ENCODE data around the gene ZNF511. TPM values are rescaled to one million over a fixed set of nuclear protein-coding genes. Genes with fewer than 3 reads are reported as not detected.

The ZNF511 gene
- total and polyA plus RNA-seq, 4 donors, result 13.7 to 31.8 (median 24.2) TPM

- TF ChIP-seq SP1 (IDR thresholded peaks at IDR 0.05) (no peak), EGR1 (IDR thresholded peaks at IDR 0.05; ENCODE audit: low read depth in 2 of 2) (no peak), ATF3 (IDR thresholded peaks at IDR 0.05) (no peak), FOXA1 (IDR thresholded peaks at IDR 0.05) (no peak), RXRA (IDR thresholded peaks at IDR 0.05) (no peak), RAD21 (IDR thresholded peaks at IDR 0.05) (no peak), JUND (IDR thresholded peaks at IDR 0.05) (no peak), YY1 (IDR thresholded peaks at IDR 0.05) (no peak), HNF4A (conservative IDR thresholded peaks at IDR 0.05) (no peak)
- TF ChIP-seq, protein P1, sequence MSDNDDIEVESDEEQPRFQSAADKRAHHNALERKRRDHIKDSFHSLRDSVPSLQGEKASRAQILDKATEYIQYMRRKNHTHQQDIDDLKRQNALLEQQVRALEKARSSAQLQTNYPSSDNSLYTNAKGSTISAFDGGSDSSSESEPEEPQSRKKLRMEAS (IDR thresholded peaks at IDR 0.05), result no peak
- TF ChIP-seq, protein P2, sequence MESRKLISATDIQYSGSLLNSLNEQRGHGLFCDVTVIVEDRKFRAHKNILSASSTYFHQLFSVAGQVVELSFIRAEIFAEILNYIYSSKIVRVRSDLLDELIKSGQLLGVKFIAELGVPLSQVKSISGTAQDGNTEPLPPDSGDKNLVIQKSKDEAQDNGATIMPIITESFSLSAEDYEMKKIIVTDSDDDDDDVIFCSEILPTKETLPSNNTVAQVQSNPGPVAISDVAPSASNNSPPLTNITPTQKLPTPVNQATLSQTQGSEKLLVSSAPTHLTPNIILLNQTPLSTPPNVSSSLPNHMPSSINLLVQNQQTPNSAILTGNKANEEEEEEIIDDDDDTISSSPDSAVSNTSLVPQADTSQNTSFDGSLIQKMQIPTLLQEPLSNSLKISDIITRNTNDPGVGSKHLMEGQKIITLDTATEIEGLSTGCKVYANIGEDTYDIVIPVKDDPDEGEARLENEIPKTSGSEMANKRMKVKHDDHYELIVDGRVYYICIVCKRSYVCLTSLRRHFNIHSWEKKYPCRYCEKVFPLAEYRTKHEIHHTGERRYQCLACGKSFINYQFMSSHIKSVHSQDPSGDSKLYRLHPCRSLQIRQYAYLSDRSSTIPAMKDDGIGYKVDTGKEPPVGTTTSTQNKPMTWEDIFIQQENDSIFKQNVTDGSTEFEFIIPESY (IDR thresholded peaks at IDR 0.05), result no peak
- Histone ChIP-seq H3K4me1 (ENCODE audit: control insufficient read depth in 4 of 4, insufficient read depth in 4 of 4, low read length in 3 of 4) (peaks cover 27 to 88% (median 77%) of the 10 kb centered on the region in 4 donors), H3K9ac (ENCODE audit: low read depth in 1 of 2, low read length in 2 of 2) (no peak overlapping the region), H3K4me3 (ENCODE audit: low read depth in 1 of 3, low read length in 3 of 3) (peak overlapping the region in 2 of 3 donors; percentile 56 to 77), H3K9me3 (ENCODE audit: control insufficient read depth in 4 of 4, low read length in 3 of 4) (no peaks in the 10 kb centered on the region), H3K27ac (ENCODE audit: low read depth in 1 of 2, low read length in 2 of 2) (peak overlapping the region in 1 of 2 donors; percentile 40), H3K27me3 (ENCODE audit: control insufficient read depth in 4 of 4, insufficient read depth in 4 of 4, low read length in 3 of 4) (no peaks in the 10 kb centered on the region), H3K36me3 (ENCODE audit: control insufficient read depth in 4 of 4, insufficient read depth in 3 of 4, low read depth in 1 of 4, low read length in 3 of 4) (peaks cover 0 to 2% (median 0%) of the 10 kb centered on the region in 4 donors)
- WGBS, result over 99% methylated on average over 3 of the region's 3 CpGs
- DNase-seq (ENCODE audit: low spot score), result no peak
Measured at GRCh38 chr10:133355991-133356390, 47.3 kb downstream of the ZNF511 start.

DNA sequence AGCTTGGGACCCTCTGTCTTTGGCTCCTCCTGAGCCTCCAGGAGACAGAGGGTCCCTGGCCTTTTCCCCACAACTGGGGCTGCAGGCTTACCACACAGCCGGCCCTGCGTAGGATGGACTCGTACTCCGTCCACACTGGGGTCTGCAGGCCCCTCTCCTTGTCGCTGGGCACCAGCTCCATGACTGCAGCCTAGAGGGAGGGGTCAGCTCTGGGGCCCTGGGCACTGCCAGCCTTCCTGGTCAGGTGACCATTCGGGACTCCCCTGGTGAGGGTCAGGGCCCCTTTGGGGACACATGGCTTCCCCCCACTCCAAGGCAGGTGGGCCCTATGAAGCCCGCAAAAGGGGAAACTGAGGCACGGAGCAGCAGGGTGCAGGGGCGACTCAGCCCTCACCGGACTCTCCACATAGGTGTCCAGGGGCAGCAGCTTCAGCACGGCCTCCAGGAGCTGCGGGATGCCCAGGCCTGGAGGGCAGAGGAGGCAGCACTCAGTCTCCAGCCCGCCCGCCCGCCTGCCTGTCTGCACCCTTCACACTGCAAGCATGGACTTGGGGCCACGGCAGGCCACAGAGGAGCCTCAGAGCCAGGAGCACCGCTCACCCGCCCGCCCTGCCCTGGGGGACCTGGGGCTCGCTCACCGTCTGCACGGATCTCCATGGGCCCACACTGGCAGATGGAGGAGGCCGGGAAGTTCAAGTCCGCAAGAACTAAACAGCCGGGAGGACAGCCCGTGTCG, 48.0 kb downstream of the ZNF511 start:
- Histone ChIP-seq H3K4me1 (ENCODE audit: control insufficient read depth in 4 of 4, insufficient read depth in 4 of 4, low read length in 3 of 4) (peaks cover 21 to 88% (median 74%) of the 10 kb centered on the region in 4 donors), H3K27me3 (ENCODE audit: control insufficient read depth in 4 of 4, insufficient read depth in 4 of 4, low read length in 3 of 4) (no peaks in the 10 kb centered on the region), H3K9me3 (ENCODE audit: control insufficient read depth in 4 of 4, low read length in 3 of 4) (no peaks in the 10 kb centered on the region), H3K36me3 (ENCODE audit: control insufficient read depth in 4 of 4, insufficient read depth in 3 of 4, low read depth in 1 of 4, low read length in 3 of 4) (peaks cover 0 to 3% (median under 1%) of the 10 kb centered on the region in 4 donors), H3K9ac (ENCODE audit: low read depth in 1 of 2, low read length in 2 of 2) (peak overlapping the region; percentile 42 to 68), H3K27ac (ENCODE audit: low read depth in 1 of 2, low read length in 2 of 2) (peak overlapping the region; percentile 10 to 83), H3K4me3 (ENCODE audit: low read depth in 1 of 3, low read length in 3 of 3) (peak overlapping the region; percentile 56 to 77 (median 64))
- 35% methylated on average over 27 of the region's 27 CpGs for WGBS
- DNase-seq (ENCODE audit: low spot score), result no peak
- TF ChIP-seq FOXA1 (IDR thresholded peaks at IDR 0.05) (no peak), RXRA (IDR thresholded peaks at IDR 0.05) (no peak), FOXA2 (IDR thresholded peaks at IDR 0.05) (no peak), ATF3 (IDR thresholded peaks at IDR 0.05) (no peak), RAD21 (IDR thresholded peaks at IDR 0.05) (no peak), GABPA (IDR thresholded peaks at IDR 0.05 in 1 of 2, conservative IDR thresholded peaks at IDR 0.05 in 1 of 2) (no peak), TAF1 (conservative IDR thresholded peaks at IDR 0.05) (no peak), HNF4G (IDR thresholded peaks at IDR 0.05) (no peak), CTCF (IDR thresholded peaks at IDR 0.05; ENCODE audit: low read depth, low read length, missing input control) (no peak), SP1 (IDR thresholded peaks at IDR 0.05) (no peak), NR2F2 (IDR thresholded peaks at IDR 0.05) (no peak), JUND (IDR thresholded peaks at IDR 0.05) (no peak), EGR1 (IDR thresholded peaks at IDR 0.05; ENCODE audit: low read depth in 2 of 2) (no peak), HNF4A (conservative IDR thresholded peaks at IDR 0.05) (no peak), YY1 (IDR thresholded peaks at IDR 0.05) (no peak)
- TF ChIP-seq, protein P1 (IDR thresholded peaks at IDR 0.05), result no peak
- TF ChIP-seq, protein P2 (IDR thresholded peaks at IDR 0.05), result no peak
- TF ChIP-seq, protein P3, sequence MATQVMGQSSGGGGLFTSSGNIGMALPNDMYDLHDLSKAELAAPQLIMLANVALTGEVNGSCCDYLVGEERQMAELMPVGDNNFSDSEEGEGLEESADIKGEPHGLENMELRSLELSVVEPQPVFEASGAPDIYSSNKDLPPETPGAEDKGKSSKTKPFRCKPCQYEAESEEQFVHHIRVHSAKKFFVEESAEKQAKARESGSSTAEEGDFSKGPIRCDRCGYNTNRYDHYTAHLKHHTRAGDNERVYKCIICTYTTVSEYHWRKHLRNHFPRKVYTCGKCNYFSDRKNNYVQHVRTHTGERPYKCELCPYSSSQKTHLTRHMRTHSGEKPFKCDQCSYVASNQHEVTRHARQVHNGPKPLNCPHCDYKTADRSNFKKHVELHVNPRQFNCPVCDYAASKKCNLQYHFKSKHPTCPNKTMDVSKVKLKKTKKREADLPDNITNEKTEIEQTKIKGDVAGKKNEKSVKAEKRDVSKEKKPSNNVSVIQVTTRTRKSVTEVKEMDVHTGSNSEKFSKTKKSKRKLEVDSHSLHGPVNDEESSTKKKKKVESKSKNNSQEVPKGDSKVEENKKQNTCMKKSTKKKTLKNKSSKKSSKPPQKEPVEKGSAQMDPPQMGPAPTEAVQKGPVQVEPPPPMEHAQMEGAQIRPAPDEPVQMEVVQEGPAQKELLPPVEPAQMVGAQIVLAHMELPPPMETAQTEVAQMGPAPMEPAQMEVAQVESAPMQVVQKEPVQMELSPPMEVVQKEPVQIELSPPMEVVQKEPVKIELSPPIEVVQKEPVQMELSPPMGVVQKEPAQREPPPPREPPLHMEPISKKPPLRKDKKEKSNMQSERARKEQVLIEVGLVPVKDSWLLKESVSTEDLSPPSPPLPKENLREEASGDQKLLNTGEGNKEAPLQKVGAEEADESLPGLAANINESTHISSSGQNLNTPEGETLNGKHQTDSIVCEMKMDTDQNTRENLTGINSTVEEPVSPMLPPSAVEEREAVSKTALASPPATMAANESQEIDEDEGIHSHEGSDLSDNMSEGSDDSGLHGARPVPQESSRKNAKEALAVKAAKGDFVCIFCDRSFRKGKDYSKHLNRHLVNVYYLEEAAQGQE (IDR thresholded peaks at IDR 0.05), result no peak
